Activated T-helper 1 cell treated with anti-CD3 and anti-CD28 coated beads, Interleukin-12 subunit alpha, Interleukin-12 subunit beta, Interleukin-2, Interleukin-4 antibody, amounts not matched to agents 30 ng/mL and 10 ng/mL and 1 ng/mL, durations not matched to agents 14 hours and 24 hours and 36 hours (primary cell): ENCODE measurements around the gene IL21R. TPM values are rescaled to one million over a fixed set of nuclear protein-coding genes. Genes with fewer than 3 reads are reported as not detected.
A peak's percentile ranks its signal among the peaks of the same experiment; 100 is the strongest.

Experiments used
- DNase-seq: peaks from one replicate; pipeline ENCODE4 v3.0.0; 2021; ENCODE audit warnings: low spot score
- H3K27ac Mint-ChIP-seq: one replicate; pipeline ENCODE4 v1.8.0; 2021; ENCODE audit warnings: mild to moderate bottlenecking, mixed read lengths
- H3K27me3 Mint-ChIP-seq: one replicate; pipeline ENCODE4 v1.8.0; 2022; ENCODE audit warnings: mild to moderate bottlenecking, moderate library complexity, mixed read lengths; ENCODE audit not compliant: insufficient read depth
- H3K36me3 Mint-ChIP-seq: one replicate; pipeline ENCODE4 v1.8.0; 2021; ENCODE audit warnings: low read depth, mixed read lengths
- H3K4me1 Mint-ChIP-seq: one replicate; pipeline ENCODE4 v1.8.0; 2021; ENCODE audit warnings: low read depth, mixed read lengths
- H3K4me3 Mint-ChIP-seq: one replicate; pipeline ENCODE4 v1.8.0; 2021; ENCODE audit warnings: mild to moderate bottlenecking, moderate library complexity, mixed read lengths
- H3K9me3 Mint-ChIP-seq: one replicate; pipeline ENCODE4 v1.8.0; 2021; ENCODE audit warnings: mixed read lengths
- intact Hi-C: fragments of 100-400 bp; cut with micrococcal nuclease; formaldehyde crosslinking; loops from one replicate; pipeline ENCODE4 v1.15.1; 2024
- total RNA-seq: library from RNA; stranded (reverse); gene quantifications from 2 replicates; pipeline ENCODE4 v1.2.3, GENCODE V29; 2022

The IL21R gene
- total RNA-seq, 1 donor from 2014 or later, result 101 TPM

DNA sequence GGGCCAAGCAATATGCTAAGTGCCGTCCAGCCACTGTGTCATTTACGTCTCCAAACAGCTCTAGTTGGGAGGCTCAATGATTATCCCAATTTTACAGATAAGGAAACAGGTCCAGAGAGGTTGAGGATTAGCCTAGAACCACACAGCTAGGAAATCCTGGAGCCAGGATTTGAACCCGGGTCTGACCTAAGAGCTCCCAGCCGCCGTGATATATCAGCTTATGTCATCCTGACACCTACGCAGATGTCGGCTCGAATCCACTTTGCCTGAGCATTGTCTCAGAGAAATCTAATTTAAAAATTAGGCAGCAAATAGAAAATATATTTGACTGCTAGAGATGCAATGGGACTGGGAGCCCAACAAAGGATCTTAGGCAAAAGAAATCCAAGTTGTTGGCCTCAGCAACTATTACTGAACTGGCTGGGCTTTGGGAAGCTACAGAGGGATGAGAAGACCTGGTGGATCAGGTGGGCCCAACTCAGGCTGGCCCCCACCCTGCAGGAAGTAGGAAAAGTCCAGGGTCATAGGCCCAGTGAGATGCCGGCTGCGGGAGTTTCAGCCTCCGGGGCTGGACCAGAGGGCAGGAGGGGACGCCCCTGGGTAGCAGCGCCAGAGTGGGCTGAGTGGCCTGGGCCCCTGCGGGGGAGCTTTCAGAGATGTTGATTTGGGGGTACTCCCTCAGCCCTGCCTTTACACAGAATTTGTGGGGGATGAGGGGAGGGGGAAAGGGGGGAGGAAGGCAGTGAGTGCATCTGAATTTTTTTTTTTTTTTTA lies 35.1 kb upstream of the IL21R start:
- Mint-ChIP-seq H3K4me1 (peaks cover 72% of the 10 kb centered on the region), H3K4me3 (peak overlapping the region; percentile 66), H3K9me3 (peaks cover 14% of the 10 kb centered on the region), H3K27me3 (no peaks in the 10 kb centered on the region), H3K27ac (peak overlapping the region; percentile 96), H3K36me3 (peaks cover 49% of the 10 kb centered on the region)
- intact Hi-C loops, result loop anchor here (1.0 to 5.0 kb wide), 13 partner anchors 20 to 769 kb away; partner anchors contain the start of genes IL4R, KDM8 and NSMCE1
- DNase-seq, result peak; percentile 27

DNA sequence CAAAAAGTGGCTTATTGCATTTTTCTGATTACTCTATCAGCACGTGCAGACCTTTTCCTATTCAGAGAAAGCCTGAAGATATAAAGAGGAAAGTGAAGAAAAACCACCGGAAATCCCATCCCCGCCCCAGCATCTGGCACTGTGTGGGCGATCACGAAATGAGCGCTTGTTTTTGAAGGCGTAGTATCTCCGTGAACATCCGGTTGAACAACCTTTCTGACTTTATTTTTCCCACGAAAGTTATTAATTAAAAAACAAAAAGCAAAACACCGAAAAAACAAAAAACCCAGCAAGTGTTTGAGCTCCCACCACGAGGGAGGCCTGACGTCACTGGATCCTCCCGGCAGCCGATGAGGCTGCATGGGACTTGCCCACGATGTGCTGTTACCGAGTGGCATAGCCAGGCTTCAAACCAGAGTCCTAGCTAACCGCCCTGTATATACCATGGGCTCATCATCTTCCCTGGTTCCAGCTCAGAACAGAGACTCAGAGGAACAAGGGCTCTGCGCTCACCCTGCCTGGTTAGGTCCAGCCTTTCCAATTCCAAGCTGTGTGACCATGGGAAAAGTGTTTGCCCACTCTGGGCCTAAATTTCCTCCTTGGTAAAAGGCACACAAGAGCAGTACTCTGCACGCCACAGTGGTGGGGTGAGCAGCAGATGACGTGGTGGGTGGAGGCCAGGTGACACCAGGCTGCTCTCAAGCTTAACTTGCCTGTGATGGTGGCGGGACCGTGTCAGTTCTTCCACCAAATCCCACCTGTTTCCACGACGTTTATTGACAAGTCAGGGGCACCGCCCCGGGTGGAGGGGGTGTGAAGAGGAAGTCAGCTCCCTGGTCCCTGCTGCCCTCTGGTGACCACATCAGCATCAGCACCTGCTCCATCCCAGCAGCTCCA lies 34.3 kb upstream of the IL21R start:
- Mint-ChIP-seq H3K4me3 (peak overlapping the region; percentile 56), H3K27ac (peak overlapping the region; percentile 96), H3K27me3 (no peaks in the 10 kb centered on the region), H3K9me3 (peaks cover 14% of the 10 kb centered on the region), H3K36me3 (peaks cover 41% of the 10 kb centered on the region), H3K4me1 (peaks cover 67% of the 10 kb centered on the region)
- DNase-seq, result peak; percentile 76
- intact Hi-C loops, result loop anchor here (1.0 to 5.0 kb wide), 16 partner anchors 20 to 769 kb away; partner anchors contain the start of genes IL4R, KDM8 and NSMCE1

DNA sequence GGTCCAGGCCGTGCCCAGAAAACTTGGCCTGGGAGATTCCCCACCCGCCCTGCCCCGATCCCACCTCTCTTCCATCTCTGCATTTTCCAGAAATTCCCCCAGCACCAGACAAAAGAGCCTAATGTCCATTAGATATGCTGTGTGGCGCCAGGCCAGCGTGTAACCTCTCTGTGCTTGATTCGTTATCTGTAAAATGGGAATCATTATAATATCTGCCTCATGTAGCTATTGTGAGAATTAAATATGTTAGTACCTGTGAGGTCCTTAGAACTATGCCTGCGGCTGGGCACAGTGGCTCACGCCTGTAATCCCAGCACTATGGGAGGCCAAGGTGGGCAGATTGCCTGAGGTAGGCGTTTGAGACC lies 33.6 kb upstream of the IL21R start:
- Mint-ChIP-seq H3K36me3 (peaks cover 38% of the 10 kb centered on the region), H3K27ac (peak overlapping the region; percentile 96), H3K27me3 (no peaks in the 10 kb centered on the region), H3K4me3 (peak overlapping the region; percentile 56), H3K9me3 (peaks cover 14% of the 10 kb centered on the region), H3K4me1 (peaks cover 67% of the 10 kb centered on the region)
- DNase-seq, result no peak
- intact Hi-C loops, result loop anchor here (1.0 to 5.0 kb wide), 4 partner anchors 58 to 256 kb away; no protein-coding TSS in a partner anchor

DNA sequence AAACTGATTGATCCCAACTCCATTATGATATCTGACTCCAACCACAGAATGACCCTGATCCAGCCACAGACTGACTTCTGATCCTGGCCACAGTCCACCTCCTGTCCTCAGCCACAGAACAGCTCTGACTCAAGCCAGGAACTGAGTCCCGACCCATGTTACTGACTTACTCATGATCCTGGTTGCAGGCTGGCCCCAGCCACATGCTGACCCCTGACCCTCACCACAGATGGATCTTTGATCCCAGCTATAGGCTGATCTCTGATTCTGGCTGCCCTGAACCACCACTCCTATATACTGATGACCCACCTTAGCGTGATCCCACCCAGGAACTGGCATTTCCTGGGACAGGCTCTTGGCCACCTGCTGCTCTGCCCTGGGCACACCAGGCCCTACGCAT lies 32.2 kb upstream of the IL21R start:
- peaks cover 24% of the 10 kb centered on the region for H3K36me3 Mint-ChIP-seq
- intact Hi-C loops, result loop anchor here (5.0 kb wide), 1 partner anchor 258 kb away; no protein-coding TSS in a partner anchor
- peak overlapping the region; percentile 74 for H3K27ac Mint-ChIP-seq
- no peak overlapping the region for H3K4me3 Mint-ChIP-seq
- DNase-seq, result no peak
- no peaks in the 10 kb centered on the region for H3K27me3 Mint-ChIP-seq
- H3K9me3 Mint-ChIP-seq, result peaks cover 14% of the 10 kb centered on the region
- peaks cover 54% of the 10 kb centered on the region for H3K4me1 Mint-ChIP-seq

DNA sequence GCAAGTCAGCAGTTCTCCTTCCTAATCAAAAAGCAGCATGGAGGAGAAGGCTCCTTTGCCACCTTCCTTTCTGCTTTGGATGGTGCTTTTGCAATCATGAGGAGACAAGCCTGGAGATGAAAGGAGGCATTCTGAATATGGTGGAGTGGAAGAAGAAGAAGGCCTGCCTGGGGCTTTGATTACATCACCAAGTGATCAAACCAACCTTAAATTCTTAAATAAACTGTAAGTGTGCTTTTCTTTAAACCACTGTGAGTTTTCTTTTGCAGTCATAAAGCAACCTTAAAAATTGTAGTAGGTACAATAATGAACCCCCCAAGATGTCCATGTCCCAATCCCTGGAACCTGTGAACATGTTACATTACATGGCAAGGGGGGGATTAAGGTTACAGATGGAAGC lies 31.7 kb upstream of the IL21R start:
- intact Hi-C loops, result no loop called here
- H3K27ac Mint-ChIP-seq, result peak overlapping the region; percentile 74
- peaks cover 19% of the 10 kb centered on the region for H3K36me3 Mint-ChIP-seq
- DNase-seq, result no peak
- peaks cover 14% of the 10 kb centered on the region for H3K9me3 Mint-ChIP-seq
- no peak overlapping the region for H3K4me3 Mint-ChIP-seq
- peaks cover 49% of the 10 kb centered on the region for H3K4me1 Mint-ChIP-seq
- H3K27me3 Mint-ChIP-seq, result no peaks in the 10 kb centered on the region

DNA sequence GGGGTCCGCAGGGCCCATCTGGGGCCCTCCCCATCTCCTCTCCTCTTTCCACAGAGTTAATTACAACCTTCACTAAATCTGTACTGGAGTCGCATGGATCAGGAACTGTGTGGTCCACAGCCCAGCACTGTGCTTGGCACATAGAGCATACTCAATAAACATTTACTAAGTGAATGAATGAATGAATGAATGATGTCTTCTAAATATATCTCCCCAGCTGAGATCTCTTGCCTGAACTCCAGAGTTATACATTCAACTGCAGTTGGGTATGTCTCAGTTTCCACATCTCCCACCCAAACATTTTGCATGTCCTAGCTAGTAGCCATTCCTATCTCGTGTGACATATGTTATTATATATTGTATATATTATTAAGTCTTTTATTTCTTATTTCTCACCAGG lies 28.7 kb upstream of the IL21R start:
- intact Hi-C loops, result no loop called here
- no peak for DNase-seq

DNA sequence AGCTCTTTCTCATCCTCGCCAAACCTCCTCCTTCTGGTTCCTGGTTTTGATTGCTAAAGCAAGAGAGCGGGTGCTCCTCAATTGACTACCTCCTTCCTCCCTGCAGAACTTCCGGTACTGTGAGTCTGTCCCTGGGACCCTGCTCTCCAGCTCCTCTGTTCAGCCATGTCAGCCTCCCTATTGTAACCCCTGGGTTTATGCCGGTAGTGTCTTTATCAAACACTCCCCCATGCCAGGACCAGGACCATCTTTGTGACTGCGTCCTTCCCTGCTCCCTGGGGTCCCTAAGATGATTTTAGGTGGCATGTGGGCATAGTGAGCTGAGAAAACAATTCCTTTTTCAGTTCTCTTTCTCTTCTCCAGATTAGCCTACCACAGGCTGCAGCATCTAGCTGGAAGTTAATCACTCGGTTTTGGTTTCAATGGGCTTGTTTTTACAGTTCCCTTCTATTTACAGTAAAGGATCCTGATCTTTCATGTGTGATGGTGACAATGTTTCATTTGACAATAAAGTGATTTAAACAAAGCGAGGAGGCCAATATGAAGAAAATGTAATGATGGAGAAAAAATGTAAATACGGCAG lies 27.7 kb upstream of the IL21R start:
- Mint-ChIP-seq H3K4me3 (no peak overlapping the region), H3K36me3 (peaks cover 13% of the 10 kb centered on the region), H3K27me3 (no peaks in the 10 kb centered on the region), H3K9me3 (peaks cover 16% of the 10 kb centered on the region), H3K27ac (no peak overlapping the region), H3K4me1 (peaks cover 33% of the 10 kb centered on the region)
- intact Hi-C loops, result loop anchor here (1.0 kb wide), 2 partner anchors 28 to 34 kb away; partner anchors contain the start of gene IL21R
- DNase-seq, result no peak

More for the DNA sequence above, 28.7 kb upstream of the IL21R start:
- H3K27me3 Mint-ChIP-seq, result no peaks in the 10 kb centered on the region
- H3K4me3 Mint-ChIP-seq, result no peak overlapping the region
- peaks cover 13% of the 10 kb centered on the region for H3K36me3 Mint-ChIP-seq
- peaks cover 16% of the 10 kb centered on the region for H3K9me3 Mint-ChIP-seq
- peaks cover 33% of the 10 kb centered on the region for H3K4me1 Mint-ChIP-seq
- no peak overlapping the region for H3K27ac Mint-ChIP-seq

DNA sequence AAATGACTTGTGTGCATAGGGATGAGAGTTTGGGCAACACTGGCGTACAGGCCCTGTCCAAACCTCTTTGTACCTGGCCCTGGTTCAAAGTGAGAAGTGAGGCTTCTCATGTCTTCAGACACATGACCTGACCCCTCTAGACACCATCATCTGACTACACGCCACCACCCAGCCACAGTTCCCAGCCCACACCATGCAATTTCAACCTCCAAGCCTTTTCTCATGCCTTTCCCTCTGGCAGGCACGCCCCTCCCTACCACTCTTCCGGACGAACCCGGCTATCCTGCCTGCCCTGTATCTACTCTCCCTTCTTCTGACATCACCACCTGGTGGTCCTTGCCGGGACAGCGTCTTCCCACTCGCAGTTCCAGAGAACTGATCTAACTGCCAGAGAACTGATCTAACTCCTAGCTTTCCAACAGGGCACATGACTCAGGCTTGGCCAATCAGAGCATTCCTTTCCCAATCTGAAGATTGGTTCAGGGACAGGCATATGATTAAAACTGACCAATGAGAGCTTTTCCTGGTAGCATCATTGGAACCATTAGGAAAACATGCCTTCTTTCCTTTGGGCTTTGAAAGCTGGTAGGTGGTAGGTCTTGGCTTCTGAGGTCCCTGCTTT lies 27.1 kb upstream of the IL21R start:
- Mint-ChIP-seq H3K4me3 (no peak overlapping the region), H3K4me1 (peaks cover 29% of the 10 kb centered on the region), H3K27me3 (no peaks in the 10 kb centered on the region), H3K9me3 (peaks cover 11% of the 10 kb centered on the region), H3K36me3 (peaks cover 9% of the 10 kb centered on the region), H3K27ac (no peak overlapping the region)
- DNase-seq, result no peak
- intact Hi-C loops, result loop anchor here (1.0 kb wide), 2 partner anchors 27 to 33 kb away; partner anchors contain the start of gene IL21R

DNA sequence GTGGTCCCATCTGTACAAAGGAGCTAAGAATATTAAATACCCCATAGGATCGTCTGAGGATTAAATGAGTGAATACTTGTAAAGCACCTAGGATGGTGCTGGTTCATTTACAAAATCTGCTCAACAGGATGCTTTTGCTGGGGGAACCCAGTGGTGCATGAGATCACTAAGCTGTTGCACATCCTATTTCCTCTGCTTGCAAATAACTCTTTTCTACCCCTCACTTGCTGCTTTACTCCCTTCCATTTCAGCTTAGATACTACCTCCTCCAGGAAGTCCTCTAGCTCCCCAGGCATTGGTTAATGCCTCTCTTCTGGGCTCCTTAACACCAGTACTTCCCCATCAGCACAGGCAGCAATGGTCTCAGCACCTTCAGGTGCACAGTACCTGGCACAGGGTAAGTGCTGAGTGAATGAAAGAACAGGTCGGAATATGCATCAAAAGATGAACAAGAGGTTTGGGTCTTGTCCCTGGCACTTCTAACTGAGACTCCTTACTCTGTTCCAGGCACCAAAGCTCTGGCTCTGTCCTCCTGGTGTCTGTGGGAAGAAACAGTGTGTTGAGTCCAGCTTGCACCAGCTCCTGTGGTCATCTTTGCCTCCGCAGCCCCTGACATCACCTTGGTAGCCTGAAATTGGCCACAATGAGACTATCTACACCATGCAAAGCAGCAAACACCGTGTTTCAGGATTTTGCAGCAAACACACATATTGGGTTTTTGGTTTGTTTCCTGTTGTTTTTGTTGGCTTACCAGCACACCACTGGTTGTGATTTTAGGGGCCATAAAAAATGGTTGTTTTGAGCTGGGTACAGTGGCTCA lies 24.1 kb upstream of the IL21R start:
- Mint-ChIP-seq H3K27me3 (no peaks in the 10 kb centered on the region), H3K9me3 (peaks cover 9% of the 10 kb centered on the region)
- peak; percentile 39 for DNase-seq

DNA sequence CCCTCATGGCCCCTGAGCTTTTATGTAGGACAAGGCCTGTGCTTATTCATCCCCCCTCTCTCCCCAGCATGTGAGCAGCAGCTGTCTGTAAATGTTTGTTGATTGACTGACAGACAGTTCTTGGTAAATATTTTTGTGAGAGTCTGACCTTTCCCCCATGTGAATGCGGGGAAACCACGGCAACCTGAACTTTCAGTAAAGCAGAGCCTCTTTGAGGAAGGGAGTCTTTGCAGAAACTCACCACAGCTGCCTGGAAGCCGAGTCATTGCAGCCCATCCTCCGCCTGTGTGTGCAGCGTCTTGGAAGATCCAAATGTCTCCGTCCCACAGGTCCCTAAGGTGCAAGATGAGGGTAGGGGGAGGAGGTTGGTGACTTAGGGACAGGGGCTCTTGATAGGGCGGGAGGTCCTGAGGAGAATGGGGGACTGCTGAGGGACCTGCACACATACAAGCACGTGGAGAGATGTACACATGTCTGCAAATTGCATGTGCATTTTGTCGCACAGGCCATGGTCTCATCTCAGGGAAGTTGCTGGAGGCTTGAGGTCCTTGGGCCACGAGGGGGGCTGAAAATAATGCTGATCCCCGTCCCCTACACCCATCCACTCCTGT lies 23.0 kb upstream of the IL21R start:
- Mint-ChIP-seq H3K36me3 (peaks cover 6% of the 10 kb centered on the region), H3K9me3 (peaks cover 10% of the 10 kb centered on the region), H3K4me1 (peaks cover 52% of the 10 kb centered on the region), H3K27me3 (no peaks in the 10 kb centered on the region), H3K4me3 (peak overlapping the region; percentile 51), H3K27ac (peak overlapping the region; percentile 99)
- intact Hi-C loops, result no loop called here
- peak; percentile 52 for DNase-seq

More for the DNA sequence above, 24.1 kb upstream of the IL21R start:
- Mint-ChIP-seq H3K4me3 (peak overlapping the region; percentile 81), H3K27ac (peak overlapping the region; percentile 99), H3K36me3 (peaks cover 5% of the 10 kb centered on the region), H3K4me1 (peaks cover 49% of the 10 kb centered on the region)
- intact Hi-C loops, result loop anchor here (1.0 kb wide), 1 partner anchor 9 kb away; no protein-coding TSS in a partner anchor

DNA sequence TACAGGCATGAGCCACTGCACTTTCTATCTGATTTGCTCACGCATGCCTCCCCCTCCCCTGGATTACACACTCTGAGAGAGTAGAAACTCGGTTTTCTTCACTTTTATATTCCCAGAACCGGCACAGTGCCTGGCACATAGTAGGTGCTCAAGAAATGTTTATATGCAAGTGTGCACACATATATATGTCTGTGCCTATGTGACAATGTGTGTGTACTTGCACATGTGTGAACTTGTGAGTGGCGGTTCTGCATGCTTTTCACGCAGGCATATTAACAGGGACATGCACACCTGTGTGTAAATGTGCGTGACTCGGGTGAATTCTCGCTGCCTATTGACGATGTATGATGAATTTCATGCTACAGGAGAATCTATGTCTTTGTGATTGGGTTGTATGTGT lies 22.1 kb upstream of the IL21R start:
- Mint-ChIP-seq H3K27ac (peak overlapping the region; percentile 28), H3K9me3 (peaks cover 19% of the 10 kb centered on the region), H3K4me1 (peaks cover 61% of the 10 kb centered on the region), H3K27me3 (no peaks in the 10 kb centered on the region), H3K4me3 (no peak overlapping the region), H3K36me3 (peaks cover 11% of the 10 kb centered on the region)
- DNase-seq, result no peak
- intact Hi-C loops, result no loop called here
